Glomerular endothelial cell (primary cell): ENCODE measurements around the gene FAH. TPM values are rescaled to one million over a fixed set of nuclear protein-coding genes. Genes with fewer than 3 reads are reported as not detected.
"Not testable (repeated sequence)": the region's sequence is repeated elsewhere in the genome, so short reads cannot be mapped to it uniquely, and the experiment has no call there.

Experiments used
- DNase-seq: peaks from one replicate; pipeline ENCODE4 v3.0.0-alpha.2; 2011; ENCODE audit warnings: low read depth, low spot score; ENCODE audit errors: extremely low read depth
- total RNA-seq: library from RNA; depleted of rRNA; stranded (reverse); fragments of >200 nt; gene quantifications from 2 replicates; pipeline ENCODE4 v1.2.3, GENCODE V29; 2015

Gene FAH
- total RNA-seq, 1 donor from 2014 or later, result 14.9 TPM

DNA sequence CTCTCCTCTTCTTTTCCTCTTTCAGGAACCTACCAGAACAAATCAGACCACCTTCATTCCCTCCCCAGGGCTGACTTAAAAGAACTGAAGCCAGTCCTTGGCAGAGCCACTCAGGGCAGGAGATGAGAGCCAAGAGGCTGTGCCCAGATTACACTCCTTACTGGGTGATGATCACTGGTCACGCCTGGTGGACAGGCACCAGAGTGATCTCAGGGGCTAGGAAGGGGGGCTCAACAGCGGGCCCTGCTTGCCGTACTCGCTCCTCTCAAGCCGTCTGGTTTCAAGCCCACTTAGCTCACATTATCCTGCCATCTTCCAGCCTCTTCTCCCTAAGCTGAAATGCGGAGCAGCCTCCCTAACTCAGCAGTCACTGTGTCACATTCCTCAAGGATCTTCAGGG, 1.7 kb upstream of the FAH start:
- DNase-seq, result no peak

DNA sequence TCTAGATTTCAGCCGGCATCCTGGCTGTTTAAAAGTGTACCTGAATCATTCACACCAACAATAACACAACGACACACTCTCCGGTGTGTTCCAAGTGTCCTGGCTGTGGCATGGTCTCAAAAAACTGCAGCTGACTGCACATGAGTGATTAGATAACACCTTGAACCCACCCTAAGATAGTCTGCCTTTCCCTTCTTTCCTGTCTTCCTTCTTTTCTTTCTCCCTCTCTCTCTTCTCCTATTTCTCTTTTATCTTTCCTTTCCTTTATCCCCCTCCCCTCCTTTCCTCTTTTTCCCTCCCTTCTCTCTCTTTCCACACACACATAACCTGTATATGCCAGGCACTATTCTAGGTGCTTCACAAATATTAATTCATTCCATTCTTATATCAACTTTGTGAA, 1.2 kb upstream of the FAH start:
- DNase-seq, result no peak

DNA sequence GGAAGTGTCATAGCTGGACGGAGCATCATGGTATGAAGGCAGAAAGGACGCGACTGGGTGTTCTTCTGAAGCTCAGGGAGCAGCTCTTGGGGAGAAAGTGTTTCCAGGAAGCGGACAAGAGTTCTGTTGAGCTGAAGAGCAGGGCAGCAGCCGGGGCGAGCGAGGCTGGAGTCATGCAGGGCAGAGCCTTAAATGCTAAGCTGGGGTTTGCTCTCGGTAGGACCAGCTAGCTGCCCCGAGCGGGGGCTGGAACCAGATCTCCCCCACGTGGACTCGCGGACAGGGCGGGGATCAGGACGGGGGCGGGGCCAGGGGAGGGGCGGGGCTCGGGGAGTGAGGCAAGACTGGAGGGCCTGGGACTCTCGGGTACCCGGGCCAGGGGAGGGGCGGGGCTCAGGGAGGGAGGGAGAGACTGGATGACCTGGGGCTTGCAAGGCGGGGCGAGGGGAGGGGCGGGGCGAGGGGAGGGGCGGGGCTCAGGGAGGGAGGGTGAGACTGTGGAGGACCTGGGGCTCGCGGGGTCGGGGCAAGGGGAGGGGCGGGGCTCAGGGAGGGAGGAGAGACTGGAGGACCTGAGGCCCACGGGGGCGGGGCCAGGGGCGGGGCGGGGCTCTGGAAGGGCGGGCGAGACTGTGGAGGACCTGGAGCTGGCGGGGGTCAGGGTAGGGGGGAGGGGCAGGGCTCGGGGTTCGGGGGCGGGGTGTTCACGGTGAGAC, 461 bp upstream of the FAH start:
- no peak for DNase-seq

DNA sequence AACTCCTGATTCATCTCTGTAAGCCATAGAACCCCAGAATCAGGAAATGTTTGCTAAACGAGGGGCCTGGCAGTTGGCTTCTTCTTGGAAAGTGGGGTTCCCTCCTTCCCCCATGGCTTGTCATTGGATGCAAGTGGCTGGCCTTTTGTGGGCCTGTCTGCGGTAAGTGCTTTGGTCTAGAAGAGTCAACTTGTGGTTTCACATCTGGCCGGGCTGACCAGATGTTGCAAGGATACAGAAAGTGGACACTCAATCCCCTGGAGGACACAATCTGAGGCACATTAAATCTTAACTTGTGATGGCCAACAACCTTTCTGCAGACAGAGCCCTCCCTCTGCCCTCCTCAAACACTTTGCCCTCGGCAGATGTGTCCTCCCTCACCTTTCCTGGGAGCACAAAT, 1.1 kb downstream of the FAH start:
- DNase-seq, result no peak

DNA sequence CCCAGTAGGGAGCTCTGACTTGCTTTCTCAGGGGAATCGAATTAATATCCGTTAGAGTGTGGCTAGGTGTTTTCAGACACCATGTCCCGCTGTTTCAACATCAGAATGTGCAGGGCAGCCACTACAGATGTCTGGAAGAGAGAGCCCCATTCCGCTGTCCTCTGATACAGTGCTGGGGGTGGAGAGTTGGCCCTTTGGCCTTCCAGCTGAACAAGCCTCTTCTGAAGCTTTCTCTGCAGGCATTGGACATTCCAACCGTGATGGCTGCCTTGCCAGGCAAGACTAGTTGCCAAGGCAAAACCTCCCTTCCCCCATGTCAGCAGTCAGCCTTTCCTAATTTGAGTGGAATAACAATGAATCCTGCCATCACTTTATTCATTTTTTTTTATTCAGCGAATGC, 1.5 kb downstream of the FAH start:
- DNase-seq, result no peak

DNA sequence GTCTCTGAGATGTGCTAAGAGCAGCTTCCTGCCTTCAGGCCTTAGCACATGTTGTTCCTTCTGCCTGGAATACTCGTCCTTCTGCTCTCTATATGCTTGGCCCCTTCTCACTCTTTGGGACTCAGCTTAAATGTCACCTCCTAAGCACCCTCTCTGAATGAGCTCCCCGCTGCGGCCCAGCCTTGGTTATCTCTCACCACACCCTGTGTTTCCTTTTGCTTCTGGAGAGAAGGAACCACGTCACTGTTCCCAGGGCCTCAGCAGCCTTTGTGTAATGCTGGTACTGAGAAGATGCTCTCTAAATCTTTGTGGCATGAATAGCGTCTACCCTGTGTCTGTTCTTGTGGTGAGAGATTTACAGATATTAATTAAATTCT, 2.2 kb downstream of the FAH start:
- no peak for DNase-seq

DNA sequence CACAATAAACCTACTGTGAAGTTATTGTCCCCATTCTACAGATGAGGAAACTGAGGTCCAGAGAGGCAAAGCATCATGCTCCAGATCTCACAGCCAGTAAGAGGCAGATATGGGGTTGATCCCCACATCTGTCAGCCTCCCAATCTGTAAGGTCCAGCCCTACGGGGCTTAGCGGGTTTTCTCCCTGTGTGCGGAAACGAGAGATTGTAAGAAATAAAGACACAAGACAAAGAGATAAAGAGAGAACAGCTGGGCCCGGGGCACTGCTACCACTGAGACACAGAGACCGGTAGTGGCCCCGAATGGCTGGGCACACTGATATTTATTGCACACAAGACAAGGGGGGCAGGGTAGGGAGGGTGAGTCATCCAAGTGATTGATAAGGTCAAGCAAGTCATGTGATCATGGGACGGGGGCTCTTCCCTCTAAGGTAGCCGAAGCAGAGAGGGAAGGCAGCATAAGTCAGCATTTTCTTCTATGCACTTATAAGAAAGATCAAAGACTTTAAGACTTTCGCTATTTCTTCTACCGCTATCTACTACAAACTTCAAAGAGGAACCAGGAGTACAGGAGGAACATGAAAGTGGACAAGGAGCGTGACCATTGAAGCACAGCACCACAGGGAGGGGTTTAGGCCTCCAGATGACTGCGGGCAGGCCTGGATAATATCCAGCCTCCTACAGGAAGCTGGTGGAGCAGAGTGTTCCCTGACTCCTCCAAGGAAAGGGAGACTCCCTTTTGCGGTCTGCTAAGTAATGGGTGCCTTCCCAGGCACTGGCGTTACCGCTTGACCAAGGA, 2.8 kb downstream of the FAH start:
- DNase-seq, result not testable (repeated sequence)

DNA sequence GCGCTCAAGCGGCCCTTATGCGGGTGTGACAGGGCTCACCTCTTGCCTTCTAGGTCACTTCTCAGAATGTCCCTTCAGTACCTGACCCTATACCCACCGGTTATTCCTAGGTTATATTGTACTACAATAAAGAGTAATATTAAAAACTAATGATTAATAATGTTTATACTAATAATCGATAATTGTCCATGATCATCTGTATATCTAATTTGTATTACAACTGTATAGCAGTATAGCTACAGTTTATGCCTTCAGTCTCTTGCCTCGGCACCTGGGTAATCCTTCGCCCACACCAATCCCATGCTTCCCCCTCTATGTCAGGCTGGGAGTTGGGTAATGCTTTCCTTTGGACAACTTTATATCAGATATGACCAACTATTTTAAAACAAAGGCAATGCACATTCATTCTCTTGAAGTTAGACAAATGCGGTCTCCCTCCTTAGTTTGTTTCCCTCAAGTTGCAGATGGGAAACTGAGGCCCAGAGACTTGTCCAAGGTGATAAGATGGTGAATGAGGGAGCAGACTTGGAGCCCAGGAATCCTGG, 3.4 kb downstream of the FAH start:
- no peak for DNase-seq

DNA sequence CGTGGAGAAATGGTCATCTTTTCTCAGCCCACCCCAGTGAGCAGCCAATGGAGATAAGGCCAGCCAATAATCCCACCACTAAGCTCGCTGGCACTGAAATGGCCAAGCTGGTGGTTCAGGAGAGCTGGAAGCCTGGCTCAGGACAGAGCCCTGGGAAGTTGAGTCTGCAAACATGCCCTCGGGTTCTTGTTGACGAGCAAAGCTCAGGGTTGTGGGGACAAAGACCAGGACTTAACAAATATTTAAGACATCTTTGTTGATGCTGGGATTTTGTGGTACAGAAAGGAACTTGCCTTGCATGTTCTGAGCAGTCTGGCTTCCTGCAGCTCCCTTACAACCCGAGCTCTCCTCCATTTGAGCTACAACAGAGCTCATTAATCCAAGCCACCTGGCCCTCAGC, 4.4 kb downstream of the FAH start:
- no peak for DNase-seq

DNA sequence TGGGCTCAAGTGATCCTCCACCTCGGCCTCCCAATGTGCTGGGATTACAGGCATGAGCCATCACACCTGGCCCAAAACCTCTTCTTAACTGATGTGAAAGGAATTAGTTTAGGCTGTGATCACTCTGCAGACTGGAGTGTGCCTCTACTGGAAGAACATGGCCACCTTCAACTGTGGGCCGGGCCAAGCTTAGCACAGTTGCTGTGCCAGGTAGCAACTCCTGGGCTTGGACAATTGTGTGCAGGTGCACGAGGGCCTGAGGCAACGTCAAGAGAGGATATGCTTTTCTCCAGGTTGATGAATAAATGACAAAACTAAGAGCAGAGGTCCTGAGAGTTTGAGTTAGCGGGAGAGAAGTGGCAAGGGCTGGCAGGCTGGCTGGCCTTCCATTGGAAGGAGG, 6.5 kb downstream of the FAH start:
- DNase-seq, result no peak

DNA sequence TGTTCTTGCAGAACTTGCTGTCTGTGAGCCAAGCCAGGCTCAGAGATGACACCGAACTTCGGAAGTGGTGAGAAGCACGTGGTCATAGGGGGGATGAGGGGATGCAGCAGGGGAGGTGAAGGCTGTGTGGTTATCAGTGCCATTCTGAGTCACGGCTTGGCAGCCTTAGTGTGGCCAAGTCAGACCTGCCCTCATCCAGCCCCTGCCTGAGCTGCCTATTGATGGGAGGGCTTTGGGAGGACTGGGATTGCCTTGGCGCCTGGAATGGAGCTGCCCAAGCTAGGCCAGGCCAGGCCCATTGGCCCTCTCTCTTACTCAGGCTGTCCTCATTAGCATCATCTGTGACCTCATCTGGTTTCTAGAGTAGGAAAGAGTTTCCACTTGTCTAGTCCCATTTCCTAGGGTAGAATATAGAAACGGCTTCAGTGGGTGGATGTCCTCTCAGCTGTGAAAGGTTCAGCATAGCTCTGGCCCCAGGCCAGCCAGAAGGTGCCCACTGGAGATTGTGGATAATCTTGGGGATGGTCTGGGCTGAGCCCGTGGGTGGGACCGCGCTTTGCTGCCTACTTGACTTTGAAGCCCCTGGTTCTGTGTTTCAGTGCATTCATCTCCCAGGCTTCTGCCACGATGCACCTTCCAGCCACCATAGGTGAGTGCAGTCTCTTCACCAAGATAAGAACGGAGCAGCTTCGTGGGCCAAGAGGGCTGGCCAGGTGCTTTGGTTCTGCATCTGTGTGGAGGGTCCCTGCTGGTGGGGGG, 7.2 kb downstream of the FAH start:
- DNase-seq, result no peak

DNA sequence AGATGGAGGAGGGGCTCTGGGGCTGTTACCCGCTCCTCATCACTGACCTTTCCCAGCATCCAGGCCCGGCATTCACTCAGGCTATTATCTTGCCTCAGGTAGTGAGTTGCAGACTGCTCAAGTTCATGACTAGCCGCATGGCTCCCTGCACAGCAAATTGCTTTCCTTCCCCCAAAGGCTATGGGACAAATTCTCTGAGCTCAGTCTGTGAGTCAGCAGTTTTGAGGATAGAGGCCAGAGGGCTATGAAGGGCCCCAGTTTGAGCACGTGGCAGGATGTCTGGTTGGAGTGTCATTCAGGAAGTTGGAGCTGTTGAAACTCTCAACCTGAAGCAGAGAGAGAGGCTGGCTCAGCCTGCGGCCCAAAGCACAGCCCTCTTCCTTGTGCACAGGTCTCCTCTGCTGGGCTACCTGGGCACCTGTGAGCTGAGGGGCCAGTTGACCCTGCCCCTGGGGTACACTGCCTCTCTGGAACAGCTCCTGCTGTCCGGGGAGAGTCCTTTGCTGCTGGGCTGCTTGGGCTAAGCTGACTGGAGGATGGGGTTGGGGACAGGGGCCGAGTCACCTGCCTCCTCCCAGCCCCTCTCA, 7.9 kb downstream of the FAH start:
- DNase-seq, result no peak

DNA sequence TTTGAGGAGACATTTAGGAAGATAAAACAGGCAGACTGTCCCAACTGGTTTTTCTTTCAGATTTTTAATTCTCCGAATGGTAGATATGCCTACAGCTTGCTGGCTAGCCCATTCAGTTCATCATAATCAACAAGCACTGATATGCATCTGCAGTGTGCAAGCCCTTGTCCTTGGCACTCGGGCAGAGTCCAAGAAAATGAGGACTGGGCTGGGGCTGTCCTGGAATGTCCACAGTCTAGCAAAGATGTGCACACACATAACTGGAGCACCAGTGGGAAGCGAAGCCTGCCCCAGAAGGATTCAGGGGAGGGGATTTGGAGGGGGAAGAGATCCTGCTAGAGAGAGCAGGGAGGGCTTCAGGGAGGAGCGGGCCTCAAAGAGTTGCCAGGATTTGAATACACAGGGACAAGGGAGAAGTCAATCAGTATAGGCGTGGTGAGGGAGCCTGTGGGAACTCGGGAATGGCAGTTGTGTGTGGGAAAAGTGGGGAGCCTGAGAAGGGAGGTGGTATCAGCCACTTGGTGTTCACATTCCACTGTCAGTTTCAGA, 8.7 kb downstream of the FAH start:
- no peak for DNase-seq

DNA sequence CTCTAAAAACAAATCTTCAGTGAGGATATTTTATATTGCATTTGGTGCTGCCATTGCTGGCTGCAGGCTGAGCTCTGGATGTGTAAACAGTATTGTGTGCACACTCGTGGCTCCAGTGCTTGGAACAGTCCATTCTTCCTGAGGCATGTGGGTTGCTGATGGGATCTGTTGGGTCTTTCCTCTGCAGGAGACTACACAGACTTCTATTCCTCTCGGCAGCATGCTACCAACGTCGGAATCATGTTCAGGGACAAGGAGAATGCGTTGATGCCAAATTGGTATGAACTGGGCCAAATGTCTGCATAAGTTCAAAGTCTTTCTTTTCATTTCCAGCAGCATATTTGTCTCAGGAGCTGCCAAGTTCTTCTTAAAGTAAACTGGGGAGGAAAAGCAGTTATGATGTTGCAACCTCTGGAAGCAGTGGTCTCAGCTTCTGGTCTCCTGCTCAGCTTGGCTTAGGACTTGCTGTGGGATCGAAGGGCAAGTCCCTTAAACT, 9.3 kb downstream of the FAH start:
- no peak for DNase-seq

DNA sequence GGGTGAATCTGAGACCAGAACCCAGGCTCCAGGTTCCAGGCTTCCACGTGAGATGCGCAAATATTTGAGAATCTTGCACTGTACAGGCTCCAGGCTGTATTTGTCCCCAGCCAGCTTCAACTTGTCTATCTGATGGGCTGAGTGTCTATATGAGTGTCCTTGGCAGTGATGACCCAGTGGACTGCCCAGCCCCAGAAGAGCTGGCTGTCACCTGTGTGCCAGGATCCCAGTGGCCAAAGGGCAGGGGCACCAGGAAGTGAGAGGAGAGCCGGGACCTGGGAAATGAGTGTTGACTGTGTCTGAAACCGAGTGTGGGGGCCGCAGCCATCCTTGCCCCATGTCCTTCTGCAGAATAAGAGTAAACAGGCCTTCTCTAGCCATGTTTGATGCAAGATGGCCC, 10.4 kb downstream of the FAH start:
- no peak for DNase-seq

DNA sequence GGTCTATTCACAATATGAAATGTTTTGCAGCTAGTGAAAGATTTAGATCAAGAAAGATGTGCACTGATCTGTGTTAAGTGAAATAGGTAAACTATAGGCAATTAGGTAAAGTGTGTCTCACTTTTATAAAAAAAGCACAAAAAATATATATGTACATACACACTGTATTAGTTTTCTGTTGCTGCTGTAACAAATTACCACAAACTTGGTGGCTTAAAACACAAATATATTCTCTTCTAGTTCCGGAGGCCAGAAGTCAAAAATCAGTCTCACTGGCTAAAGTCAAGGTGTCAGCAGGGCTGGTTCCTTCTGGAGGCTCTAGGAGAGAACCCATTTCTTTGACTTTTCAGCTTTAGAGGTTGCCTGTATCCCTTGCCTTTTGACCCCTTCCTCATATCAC, 11.1 kb downstream of the FAH start:
- DNase-seq, result no peak

DNA sequence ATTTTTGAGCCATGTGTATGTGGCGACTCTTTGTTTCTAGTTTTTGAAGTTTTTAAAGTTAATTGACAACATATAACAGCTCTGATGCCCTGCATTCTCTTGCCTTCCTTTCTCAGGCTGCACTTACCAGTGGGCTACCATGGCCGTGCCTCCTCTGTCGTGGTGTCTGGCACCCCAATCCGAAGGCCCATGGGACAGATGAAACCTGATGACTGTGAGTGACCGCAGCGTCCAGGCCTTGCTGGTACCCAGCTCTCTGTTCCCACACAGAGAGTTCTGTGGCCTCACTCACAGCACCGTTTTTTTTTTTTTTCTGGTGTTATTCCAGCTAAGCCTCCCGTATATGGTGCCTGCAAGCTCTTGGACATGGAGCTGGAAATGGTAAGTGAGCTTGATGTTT, 15.1 kb downstream of the FAH start:
- DNase-seq, result no peak

DNA sequence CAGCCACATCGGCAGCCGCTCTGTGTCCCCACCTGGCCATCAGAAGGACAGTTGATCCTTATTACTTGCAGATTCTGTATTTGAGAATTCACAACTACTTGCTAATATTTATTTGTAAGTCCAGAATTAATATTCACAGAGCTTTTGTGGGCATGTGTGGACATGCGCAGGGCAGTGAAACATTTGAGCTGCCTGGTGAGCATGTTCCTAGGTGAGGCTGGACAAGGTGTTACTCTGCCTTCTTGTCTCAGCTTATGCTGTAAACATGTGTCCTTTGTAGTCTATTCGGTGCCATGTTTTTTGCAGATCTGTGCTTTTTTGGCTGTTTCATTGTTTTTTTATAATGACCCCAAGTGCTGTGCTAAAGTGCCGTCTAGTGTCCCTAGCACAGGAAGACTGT, 15.6 kb downstream of the FAH start:
- no peak for DNase-seq

DNA sequence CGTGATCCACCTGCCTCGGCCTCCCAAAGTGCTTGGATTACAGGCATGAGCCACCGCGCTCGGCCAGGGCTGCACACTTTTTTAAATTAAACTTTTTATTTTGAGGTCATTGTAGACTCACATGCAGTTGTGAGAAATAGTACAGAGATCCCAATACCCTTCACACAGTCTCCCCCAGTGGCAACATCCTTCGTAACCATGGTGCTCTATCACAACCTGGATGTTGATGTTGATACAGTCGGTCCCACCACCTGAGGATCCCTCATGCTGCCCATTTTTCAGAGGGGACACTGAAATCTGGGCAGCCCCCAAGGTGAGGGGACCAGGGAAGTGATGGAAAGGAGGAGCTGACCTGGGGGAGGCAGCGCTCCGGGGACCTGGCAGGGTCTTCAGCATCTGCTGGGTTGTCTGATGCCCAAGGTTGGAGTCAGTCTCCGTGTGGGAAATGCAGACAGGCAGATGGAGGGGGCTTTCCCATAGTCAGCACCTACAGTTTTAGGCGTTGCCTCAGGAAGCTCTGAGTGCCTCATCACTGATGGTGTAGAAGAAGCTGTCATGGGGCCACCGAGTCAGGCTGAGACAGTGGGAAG, 17.1 kb downstream of the FAH start:
- DNase-seq, result no peak

DNA sequence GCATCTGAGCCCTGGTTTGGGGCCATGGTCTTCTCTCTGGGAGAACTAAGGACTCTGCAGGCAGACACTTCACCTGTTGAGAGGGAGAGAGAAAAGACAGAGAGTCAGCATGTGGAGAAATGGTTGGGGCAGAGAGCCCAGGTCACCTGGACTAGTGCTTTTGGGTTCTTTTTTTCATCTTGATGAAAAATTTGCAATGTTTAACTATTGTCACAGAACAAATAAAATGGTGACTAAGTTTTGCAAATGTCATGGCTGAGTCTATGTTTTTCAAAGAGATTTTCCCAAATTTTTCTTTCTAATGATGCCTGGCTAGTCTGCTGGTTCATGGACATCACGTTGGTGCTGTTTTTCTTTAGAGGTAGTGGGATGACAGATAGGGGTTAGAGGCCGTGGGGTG, 17.8 kb downstream of the FAH start:
- no peak for DNase-seq
